HCT116 (cell line): Measurements from ENCODE around the gene PALMD. TPM values are rescaled to one million over a fixed set of nuclear protein-coding genes. Genes with fewer than 3 reads are reported as not detected.

Source experiments
- ATAC-seq: fragments of 200-7000 bp; cut with Tn5 transposase; 2 replicates; pipeline ENCODE4 v1.9.1; 2020; ENCODE audit warnings: mild to moderate bottlenecking, moderate library complexity
- BruUV-seq: library from RNA; stranded (reverse); fragments of 400-500 nt; replicated peaks from 2 replicates; lab custom pipeline; 2021; lab: Mats Ljungman, UMichigan
- CTCF ChIA-PET: fragments of 300-600 bp; sonication (Branson Sonifier 250); formaldehyde crosslinking; loops from one replicate; lab custom pipeline; 2021; ENCODE audit warnings: antibody characterized with exemption; lab: Charles Lee
- POLR2A ChIA-PET: fragments of 300-600, 350-600 bp; sonication (Branson Sonifier 250); formaldehyde crosslinking; loops from one replicate; lab custom pipeline; 2021; ENCODE audit warnings: antibody characterized with exemption; lab: Charles Lee
- RAD21 ChIA-PET, 2 experiments: fragments of 300-600 bp; sonication (Branson Sonifier 250); formaldehyde crosslinking; loops; one replicate each; lab custom pipeline; 2023; ENCODE audit warnings: low total read pairs in 2 of 2; ENCODE audit not compliant: uncharacterized antibody in 2 of 2, unreplicated experiment in 2 of 2, low non-redundant PET in 1 of 2; lab: Charles Lee
- DNase-seq: peaks from one replicate; pipeline ENCODE4 v3.0.0-alpha.2; 2010; ENCODE audit warnings: low read depth, low spot score
- H2AFZ ChIP-seq: fragments of 200-600 bp; shearing (Covaris generic), sonication (generic); 2 replicates; pipeline ENCODE4 v1.6.1; 2017; ENCODE audit warnings: low read depth, mixed run types, mixed read lengths, antibody characterized with exemption, low read length; ENCODE audit not compliant: poor library complexity, severe bottlenecking
- H3K27ac ChIP-seq: 2 replicates; pipeline ENCODE4 v1.5.1; 2012; ENCODE audit warnings: low read depth, low read length
- H3K27me3 ChIP-seq: fragments of 200-600 bp; sonication (generic); 2 replicates; pipeline ENCODE4 v1.6.1; 2016; ENCODE audit warnings: mixed run types, low read length, mixed read lengths; ENCODE audit not compliant: insufficient read depth
- H3K36me3 ChIP-seq, 2 experiments: fragments of 200-500 bp in 1 of 2; fragments of 200-600 bp in 1 of 2; sonication (Bioruptor generic) in 1 of 2; sonication (generic) in 1 of 2; 2 replicates each; pipeline versions ENCODE4 v1.5.1 to v1.6.1; 2014 to 2016; ENCODE audit warnings: low read length in 2 of 2, inconsistent platforms in 1 of 2, mixed read lengths in 1 of 2, mixed run types in 1 of 2; ENCODE audit not compliant: insufficient read depth in 2 of 2, control insufficient read depth in 1 of 2
- H3K4me1 ChIP-seq, 2 experiments: fragments of 200-600 bp in 1 of 2; sonication (generic) in 1 of 2; 2 replicates each; pipeline versions ENCODE4 v1.5.1 to v1.6.1; 2012 to 2017; ENCODE audit warnings: low read length in 2 of 2, inconsistent platforms in 1 of 2, mild to moderate bottlenecking in 1 of 2, mixed read lengths in 1 of 2, mixed run types in 1 of 2, moderate library complexity in 1 of 2; ENCODE audit not compliant: insufficient read depth in 2 of 2, control insufficient read depth in 1 of 2
- H3K4me2 ChIP-seq: fragments of 200-600 bp; sonication (generic); 2 replicates; pipeline ENCODE4 v1.6.1; 2017; ENCODE audit warnings: mixed run types, low read length, mixed read lengths
- H3K4me3 ChIP-seq, 2 experiments: fragments of 200-600 bp in 1 of 2; sonication (generic) in 1 of 2; replicated peaks in 1 of 2; 2 replicates each; pipeline ENCODE4 v1.5.1; 2011 to 2016; ENCODE audit warnings: low read length in 2 of 2, control low read depth in 1 of 2, low read depth in 1 of 2, mild to moderate bottlenecking in 1 of 2, mixed read lengths in 1 of 2, mixed run types in 1 of 2
- H3K79me2 ChIP-seq: fragments of 200-600 bp; sonication (generic); 2 replicates; pipeline ENCODE4 v1.6.1; 2017; ENCODE audit warnings: mild to moderate bottlenecking, mixed run types, low read length, moderate library complexity, mixed read lengths; ENCODE audit not compliant: insufficient read depth
- H3K9ac ChIP-seq: fragments of 200-600 bp; sonication (generic); 2 replicates; pipeline ENCODE4 v1.6.1; 2016; ENCODE audit warnings: low read length, mixed read lengths
- H3K9me2 ChIP-seq: fragments of 200-600 bp; sonication (generic), shearing (Covaris generic); 2 replicates; pipeline ENCODE4 v1.6.1; 2017; ENCODE audit warnings: mixed run types, mild to moderate bottlenecking, moderate library complexity; ENCODE audit not compliant: insufficient read depth
- H3K9me3 ChIP-seq, 2 experiments: fragments of 200-500 bp in 1 of 2; fragments of 200-600 bp in 1 of 2; sonication (Bioruptor generic) in 1 of 2; sonication (generic) in 1 of 2; 2 replicates each; pipeline ENCODE4 v1.6.1; 2014 to 2017; ENCODE audit warnings: low read length in 2 of 2, mixed read lengths in 2 of 2, inconsistent platforms in 1 of 2, low read depth in 1 of 2, mild to moderate bottlenecking in 1 of 2, mixed run types in 1 of 2, moderate library complexity in 1 of 2; ENCODE audit not compliant: control insufficient read depth in 1 of 2, insufficient read depth in 1 of 2
- H4K20me1 ChIP-seq: fragments of 200-600 bp; sonication (generic), shearing (Covaris generic); 2 replicates; pipeline ENCODE4 v1.6.1; 2017; ENCODE audit warnings: mixed run types, mild to moderate bottlenecking, moderate library complexity; ENCODE audit not compliant: insufficient read depth
- ATF3 ChIP-seq: IDR thresholded peaks from 2 replicates; pipeline ENCODE4 v1.6.1; 2012
- CEBPB ChIP-seq: IDR thresholded peaks from 2 replicates; pipeline ENCODE4 v1.6.1; 2012; ENCODE audit warnings: low read depth
- CTCF ChIP-seq, 3 experiments: fragments of 200-600 bp in 1 of 3; sonication (generic) in 1 of 3; IDR thresholded peaks in 2 of 3; conservative IDR thresholded peaks in 1 of 3; 2 replicates each; pipeline ENCODE4 v1.5.1; 2012 to 2017; ENCODE audit warnings: low read depth in 2 of 3, low read length in 2 of 3, antibody characterized with exemption in 1 of 3, borderline replicate concordance in 1 of 3, control low read depth in 1 of 3, mild to moderate bottlenecking in 1 of 3, mixed read lengths in 1 of 3, mixed run types in 1 of 3, moderate library complexity in 1 of 3; ENCODE audit not compliant: insufficient read depth in 1 of 3
- EZH2 ChIP-seq: fragments of 200-600 bp; sonication (generic); IDR thresholded peaks from 2 replicates; pipeline ENCODE4 v1.6.1; 2017; ENCODE audit warnings: antibody characterized with exemption, mixed run types
- FOSL1 ChIP-seq: IDR thresholded peaks from 2 replicates; pipeline ENCODE4 v1.6.1; 2012; ENCODE audit warnings: low read depth
- JUND ChIP-seq: IDR thresholded peaks from 2 replicates; pipeline ENCODE4 v1.6.1; 2012
- RAD21 ChIP-seq: IDR thresholded peaks from 2 replicates; pipeline ENCODE4 v1.6.1; 2012; ENCODE audit warnings: low read depth, mild to moderate bottlenecking
- SP1 ChIP-seq: IDR thresholded peaks from 2 replicates; pipeline ENCODE4 v1.6.1; 2012; ENCODE audit warnings: low read depth
- SRF ChIP-seq: IDR thresholded peaks from 2 replicates; pipeline ENCODE4 v1.6.1; 2012; ENCODE audit warnings: low read depth
- YY1 ChIP-seq: IDR thresholded peaks from 2 replicates; pipeline ENCODE4 v1.6.1; 2011; ENCODE audit warnings: low read length, low read depth, moderate library complexity, mild to moderate bottlenecking; ENCODE audit not compliant: insufficient replicate concordance; ENCODE audit errors: extremely low read depth
- ZBTB33 ChIP-seq: IDR thresholded peaks from 2 replicates; pipeline ENCODE4 v1.6.1; 2011; ENCODE audit warnings: mild to moderate bottlenecking, low read length, moderate library complexity; ENCODE audit not compliant: insufficient replicate concordance; ENCODE audit errors: extremely low read depth
- ZFX ChIP-seq: fragments of 450-650 bp; IDR thresholded peaks from 2 replicates; pipeline ENCODE4 v1.6.1; 2017
- ZNF274 ChIP-seq: fragments of 200-500 bp; sonication (Bioruptor generic); IDR thresholded peaks from 2 replicates; pipeline ENCODE4 v1.6.1; 2014; ENCODE audit warnings: mild to moderate bottlenecking, low read depth, low read length, inconsistent platforms
- intact Hi-C: fragments of 100-400 bp; cut with micrococcal nuclease; formaldehyde crosslinking; loops from 2 replicates; pipeline ENCODE4 v1.10.0; 2022
- total RNA-seq: library from RNA; stranded (reverse); gene quantifications from one replicate; pipeline ENCODE4 v1.2.1, GENCODE V29; 2021; ENCODE audit not compliant: unreplicated experiment

The PALMD gene
- total RNA-seq, 1 experiment from 2014 or later = 0.12 TPM

GRCh38 chr1:99680270-99680669 is 34.4 kb downstream of the PALMD start (continued):
- TF ChIP-seq RAD21 = no peak
- no peak for TF ChIP-seq ZNF274

GRCh38 chr1:99681583-99681982 is 35.7 kb downstream of the PALMD start:
- no peak for ATAC-seq
- H3K9me2 ChIP-seq = no peaks in the 10 kb centered on the region
- H3K36me3 ChIP-seq = no peaks in the 10 kb centered on the region
- no peak for DNase-seq
- H4K20me1 ChIP-seq = no peaks in the 10 kb centered on the region
- no peak overlapping the region for H3K9ac ChIP-seq
- no peak for TF ChIP-seq YY1
- TF ChIP-seq ZNF274 = no peak
- no peak for TF ChIP-seq ZBTB33
- TF ChIP-seq SRF = no peak
- no peak for TF ChIP-seq SP1
- no peak for TF ChIP-seq CTCF (IDR thresholded peaks at IDR 0.05 in 2 of 3, conservative IDR thresholded peaks at IDR 0.05 in 1 of 3; ENCODE audit: borderline replicate concordance in 1 of 3, insufficient read depth in 1 of 3, low read depth in 2 of 3, low read length in 2 of 3)
- no peak for TF ChIP-seq CEBPB
- TF ChIP-seq JUND = no peak
- no peak for TF ChIP-seq ATF3
- TF ChIP-seq FOSL1 = no peak
- TF ChIP-seq ZFX = no peak
- TF ChIP-seq EZH2 = no peak
- peaks cover 0 to 14% of the 10 kb centered on the region in 2 experiments; a peak in 3 of 4 replicates for H3K4me1 ChIP-seq
- intact Hi-C loops = no loop called here
- H3K27me3 ChIP-seq = no peaks in the 10 kb centered on the region
- no peak overlapping the region for H3K4me2 ChIP-seq
- H3K4me3 ChIP-seq = no peak overlapping the region
- no peak overlapping the region for H3K27ac ChIP-seq
- no TSS peak for BruUV-seq
- ChIA-PET POLR2A (no interaction called here), CTCF (no interaction called here), RAD21 (no interaction called here)
- no peaks in the 10 kb centered on the region for H3K9me3 ChIP-seq
- no peak overlapping the region for H2AFZ ChIP-seq
- no peaks in the 10 kb centered on the region for H3K79me2 ChIP-seq
